Iris pigment epithelial cell (primary cell): ENCODE measurements around the gene CNTN6.

ENCODE experiments used
- DNase-seq: peaks from one replicate; pipeline ENCODE4 v3.0.0-alpha.2; 2011; ENCODE audit warnings: low read depth

The CNTN6 gene

DNA sequence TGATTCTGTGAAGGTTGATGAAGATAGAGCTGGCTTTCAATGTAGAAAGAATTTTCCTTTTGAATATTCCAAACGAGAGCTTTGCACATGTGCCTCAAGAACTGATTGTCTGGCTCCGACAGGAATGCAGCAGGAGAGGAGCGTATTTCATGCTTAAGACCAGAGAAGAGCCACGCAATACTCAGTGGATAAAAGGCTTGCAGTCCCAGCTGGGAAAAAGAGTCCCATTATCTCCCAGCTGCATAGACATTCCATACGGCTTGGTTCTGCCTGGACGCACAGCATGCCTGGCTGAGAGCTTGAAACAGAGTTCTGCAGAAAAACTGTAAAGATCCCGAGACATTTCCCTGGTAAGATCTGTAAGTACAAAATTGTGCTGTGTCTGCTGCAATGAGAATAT lies at the start of gene CNTN6:
Gene CNTN6, plus strand, starts transcription at position 254 of the 400 bp plus-strand sequence. CDS start 54,985 bp downstream, outside the sequence.
- peak; percentile 3 for DNase-seq

DNA sequence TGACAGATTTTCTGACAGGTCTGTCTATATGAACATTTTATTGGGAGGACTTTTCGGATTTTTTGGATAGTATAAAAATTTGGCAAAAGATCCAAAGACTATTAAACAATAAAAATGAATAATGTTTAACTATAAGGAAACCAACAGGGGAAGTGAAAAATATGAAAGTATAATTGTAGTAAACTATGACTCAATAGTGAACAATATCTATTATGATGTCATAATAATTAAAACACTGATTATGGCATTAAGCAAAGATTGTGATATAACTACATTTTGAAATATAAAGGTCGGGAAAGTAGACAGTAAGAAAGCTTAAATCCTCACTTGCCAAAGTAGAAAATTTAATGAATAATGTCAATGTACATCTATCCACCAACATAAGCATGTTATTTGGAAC lies 44.3 kb upstream of the CNTN6 start:
- DNase-seq, result no peak

DNA sequence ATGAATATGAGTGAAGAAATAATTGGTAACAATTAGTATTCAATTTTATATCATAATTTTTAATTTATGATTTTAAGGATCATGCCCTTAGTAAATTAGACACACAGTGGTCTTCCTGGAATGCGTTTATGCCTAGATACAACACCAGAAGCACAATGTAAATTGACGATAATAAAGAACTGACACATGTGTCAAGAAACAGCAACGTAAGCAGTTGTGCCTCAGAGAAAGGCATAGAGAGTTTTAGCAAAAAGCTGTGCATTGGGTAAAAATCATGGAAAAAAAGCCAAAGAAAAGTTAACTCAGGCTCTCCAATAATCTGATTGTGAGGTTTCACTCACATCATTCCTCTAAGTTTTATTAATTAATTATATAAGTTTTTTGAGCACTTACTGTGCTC lies 37.0 kb upstream of the CNTN6 start:
- DNase-seq, result no peak

DNA sequence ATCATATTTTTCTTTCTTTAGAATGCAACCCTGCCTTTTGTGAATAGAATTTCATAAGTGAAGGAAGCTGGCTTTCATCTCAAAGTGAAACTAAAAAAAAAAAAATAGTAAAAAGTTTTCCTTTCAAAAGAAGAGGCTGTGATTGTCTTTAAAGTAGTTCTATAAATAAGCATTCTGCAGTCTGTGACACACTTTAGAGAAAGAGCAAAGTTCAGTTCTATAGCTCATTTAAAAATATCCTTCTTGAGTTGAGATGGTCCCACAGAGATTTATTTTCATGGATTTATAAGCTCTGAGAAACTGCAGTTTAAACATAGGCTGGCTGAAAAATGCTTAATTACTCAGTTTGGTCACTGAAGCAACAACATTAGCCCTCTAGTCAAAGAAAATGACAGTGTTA lies 36.1 kb upstream of the CNTN6 start:
- no peak for DNase-seq

DNA sequence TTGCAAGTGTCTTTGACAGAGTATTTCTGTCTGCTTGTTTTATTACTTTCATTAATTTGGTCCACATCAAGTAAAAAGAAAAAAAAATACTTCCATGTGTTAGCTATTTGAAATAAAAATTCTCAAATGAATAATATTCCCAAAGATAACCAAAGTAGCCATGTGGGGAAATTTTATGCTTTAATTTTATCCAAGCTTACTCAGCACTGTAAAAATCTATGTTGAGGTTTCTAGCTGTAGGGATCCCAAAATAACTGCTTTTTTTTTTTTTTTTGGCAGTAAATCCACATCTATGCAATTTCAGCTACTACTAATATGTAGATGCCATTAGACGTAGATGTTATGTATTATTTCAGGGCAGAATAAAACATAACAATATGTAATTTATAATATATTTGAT lies 35.4 kb upstream of the CNTN6 start:
- DNase-seq, result no peak

DNA sequence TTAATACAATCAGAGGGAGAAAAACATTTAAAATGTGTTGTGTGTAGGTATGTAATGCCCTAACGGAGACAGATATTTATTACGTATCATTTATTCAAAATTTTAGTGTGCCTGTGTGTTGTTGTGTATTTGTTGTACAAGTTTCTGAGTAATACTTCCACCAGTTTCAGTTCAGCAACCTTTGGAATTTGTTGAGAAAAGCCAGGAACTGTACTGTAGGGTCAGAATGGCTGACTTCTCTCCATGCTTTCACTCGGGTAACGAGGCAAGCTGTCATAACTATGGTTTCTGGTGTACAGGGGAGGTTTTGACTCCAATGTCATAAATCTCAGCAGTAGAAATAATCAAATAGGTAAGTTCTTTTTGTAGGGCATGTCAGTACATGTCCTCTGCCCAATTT lies 23.8 kb upstream of the CNTN6 start:
- DNase-seq, result no peak

DNA sequence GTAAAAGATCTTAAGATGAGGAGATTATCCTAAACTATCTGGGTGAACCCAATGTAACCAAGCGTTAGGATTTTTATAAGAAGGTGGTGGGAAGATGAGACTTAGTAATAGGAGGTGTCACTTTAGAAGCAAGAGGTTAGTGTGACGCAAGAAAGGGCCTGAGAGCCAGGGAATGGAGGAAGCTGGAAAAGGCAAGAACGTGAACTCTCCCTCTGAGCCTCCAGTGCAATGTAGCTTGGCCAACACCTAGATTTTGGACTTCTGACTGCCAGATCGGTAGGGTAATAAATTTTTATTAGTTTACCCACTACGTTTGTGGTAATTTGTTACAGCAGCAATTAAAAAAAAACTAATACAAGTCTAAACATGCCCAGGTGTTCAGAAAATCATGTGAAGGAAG lies 20.8 kb upstream of the CNTN6 start:
- DNase-seq, result no peak

DNA sequence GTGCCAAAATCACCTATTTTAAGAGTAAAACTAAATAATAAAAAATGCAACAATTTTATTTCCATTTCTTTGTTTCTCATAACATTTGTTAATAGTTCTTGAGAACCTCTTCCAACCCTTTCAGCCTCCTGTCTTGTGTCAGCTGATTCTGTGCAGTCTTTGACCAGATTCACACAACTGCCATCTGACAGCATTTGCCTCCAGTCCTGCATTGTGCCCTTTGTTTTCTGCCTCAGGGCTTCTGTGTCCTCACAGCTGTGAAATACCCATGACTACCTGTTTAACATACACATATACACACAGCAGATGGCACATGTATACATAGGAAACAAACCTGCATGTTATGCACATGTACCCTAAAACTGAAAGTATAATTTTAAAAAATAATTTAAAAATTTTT lies 13.2 kb upstream of the CNTN6 start:
- no peak for DNase-seq

DNA sequence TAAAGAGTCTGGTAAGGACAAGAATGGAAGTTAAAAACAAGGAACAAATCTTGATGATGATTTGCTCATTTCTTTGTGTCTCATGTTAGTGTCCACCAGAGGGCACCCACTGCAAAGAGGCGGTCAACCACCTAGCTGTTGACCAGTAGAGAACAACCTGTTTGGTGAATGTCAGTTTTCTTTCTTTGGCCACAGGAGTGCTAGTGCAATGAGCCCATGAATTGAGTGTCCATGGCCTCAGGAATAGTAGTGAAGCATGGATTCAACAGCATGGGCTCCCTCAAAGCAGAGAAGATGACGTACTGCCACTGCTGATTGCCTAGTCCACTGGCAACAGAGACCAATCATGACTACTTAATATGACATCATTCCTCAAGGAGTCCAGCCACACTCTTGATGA lies 10.7 kb upstream of the CNTN6 start:
- DNase-seq, result peak; percentile 47

DNA sequence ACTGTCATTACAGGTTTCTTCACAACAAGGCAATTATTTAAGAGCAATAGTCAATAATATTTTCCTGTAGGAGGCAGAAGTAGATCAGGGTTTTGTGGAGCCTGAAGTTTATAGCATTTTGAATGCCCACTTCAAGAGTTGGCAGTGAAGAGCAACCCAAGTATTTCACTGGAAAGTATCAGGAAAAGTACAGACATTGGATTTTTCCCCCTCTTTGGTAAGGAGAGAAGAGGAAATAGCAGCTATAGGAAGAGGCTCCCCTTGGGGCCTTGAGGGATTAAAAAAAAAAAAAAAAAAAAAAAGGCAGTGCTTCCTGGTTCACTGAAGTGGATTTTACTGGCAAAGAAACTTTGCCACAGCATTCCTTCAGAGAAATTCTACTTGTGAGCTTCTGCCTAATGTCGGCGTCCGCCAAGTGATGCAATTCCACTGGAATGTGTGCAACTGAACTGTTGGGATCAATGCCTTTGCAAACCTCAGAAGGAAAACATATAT lies 5.7 kb upstream of the CNTN6 start:
- DNase-seq, result peak; percentile 77

DNA sequence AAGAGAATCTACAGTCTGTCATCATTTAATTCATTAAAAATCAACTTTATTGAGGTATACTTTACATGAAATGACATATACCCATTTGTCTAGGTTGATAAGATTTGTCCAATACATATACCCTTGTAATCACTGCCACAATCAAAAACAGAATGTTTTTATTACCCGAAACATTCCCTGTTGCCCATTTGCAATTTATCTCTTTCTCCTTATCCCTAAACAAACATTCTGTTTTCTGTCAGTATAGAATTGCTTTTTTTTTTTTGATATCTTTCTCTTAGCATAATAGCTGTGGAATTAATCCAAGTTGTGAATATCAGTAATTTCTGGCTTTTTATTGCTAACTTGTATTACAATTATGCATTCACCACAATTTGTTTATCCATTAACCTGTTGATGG lies 4.3 kb upstream of the CNTN6 start:
- no peak for DNase-seq

DNA sequence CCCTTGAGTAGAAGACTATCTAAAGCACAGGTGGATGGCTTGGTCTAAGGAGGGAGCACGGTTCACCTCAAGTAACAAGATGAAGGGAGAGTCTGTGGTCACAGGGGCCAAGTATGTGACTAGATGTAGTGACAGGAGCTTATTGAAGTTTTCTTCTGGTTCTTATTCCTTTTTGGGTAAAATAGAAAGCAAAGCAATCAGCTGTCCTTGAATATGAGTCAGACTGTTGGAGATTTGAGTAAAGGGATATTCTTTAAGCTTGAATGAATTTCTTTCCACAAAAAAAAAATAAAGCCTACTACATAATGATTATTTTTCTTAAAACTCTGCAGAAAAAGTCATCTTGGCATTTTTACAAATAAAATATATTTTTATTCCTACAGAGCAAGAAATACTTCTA lies 1.5 kb upstream of the CNTN6 start:
- no peak for DNase-seq

DNA sequence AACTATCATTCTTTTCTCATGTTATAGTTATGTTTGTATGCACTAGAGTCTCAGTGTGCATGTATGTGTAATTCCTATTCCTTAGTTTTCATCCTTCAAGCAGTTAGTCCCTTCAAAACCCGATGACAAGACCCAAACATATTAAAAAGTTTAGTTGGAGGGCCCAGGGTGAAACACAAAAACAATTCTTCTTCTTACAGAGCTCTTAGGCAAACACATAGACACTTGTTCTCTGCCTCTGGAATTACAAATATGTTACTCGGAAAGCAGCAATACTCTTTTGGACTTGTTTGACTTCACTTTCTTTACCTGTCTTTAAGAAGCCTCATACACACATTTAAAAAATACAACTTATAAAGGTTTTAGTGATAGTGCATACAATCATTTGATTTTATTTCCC lies 763 bp upstream of the CNTN6 start:
- DNase-seq, result no peak

DNA sequence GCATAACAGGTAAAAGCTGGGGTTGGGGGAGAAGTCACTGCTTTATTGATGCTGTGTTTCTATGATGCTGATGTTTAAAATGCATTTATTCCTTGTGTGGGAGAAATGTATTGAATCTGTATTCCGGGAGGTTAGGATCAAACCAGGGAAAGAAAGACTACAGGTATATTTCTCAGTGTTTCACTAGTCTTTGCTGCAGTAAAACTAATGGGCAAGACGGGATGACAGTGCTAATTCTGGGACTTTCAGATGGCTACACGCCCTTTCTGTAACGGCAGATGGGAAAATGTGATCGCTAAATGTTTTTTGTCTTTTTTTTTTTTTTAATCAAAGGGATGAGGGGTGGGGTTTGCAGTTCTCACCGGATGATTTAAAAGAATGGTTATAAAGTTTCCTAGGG lies 393 bp downstream of the CNTN6 start:
- DNase-seq, result no peak

DNA sequence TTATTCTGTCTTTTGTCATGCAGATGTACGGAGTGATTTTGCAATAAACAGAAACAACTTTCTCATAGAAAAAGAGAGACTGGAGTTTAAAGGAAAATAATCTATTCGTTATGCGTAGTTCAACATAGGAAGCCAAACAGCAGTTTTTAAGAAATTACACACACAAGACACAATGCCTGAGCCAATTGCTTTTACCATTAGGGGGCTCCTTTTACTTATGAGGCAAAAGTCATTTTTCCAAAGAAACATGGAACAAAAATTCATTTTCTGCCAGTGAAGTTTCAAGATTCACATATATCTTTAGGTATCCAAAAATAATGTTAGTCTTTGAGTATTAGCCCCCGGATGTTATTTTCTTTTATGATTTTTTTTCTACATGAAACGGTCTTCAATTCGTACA lies 10.7 kb downstream of the CNTN6 start:
- no peak for DNase-seq

DNA sequence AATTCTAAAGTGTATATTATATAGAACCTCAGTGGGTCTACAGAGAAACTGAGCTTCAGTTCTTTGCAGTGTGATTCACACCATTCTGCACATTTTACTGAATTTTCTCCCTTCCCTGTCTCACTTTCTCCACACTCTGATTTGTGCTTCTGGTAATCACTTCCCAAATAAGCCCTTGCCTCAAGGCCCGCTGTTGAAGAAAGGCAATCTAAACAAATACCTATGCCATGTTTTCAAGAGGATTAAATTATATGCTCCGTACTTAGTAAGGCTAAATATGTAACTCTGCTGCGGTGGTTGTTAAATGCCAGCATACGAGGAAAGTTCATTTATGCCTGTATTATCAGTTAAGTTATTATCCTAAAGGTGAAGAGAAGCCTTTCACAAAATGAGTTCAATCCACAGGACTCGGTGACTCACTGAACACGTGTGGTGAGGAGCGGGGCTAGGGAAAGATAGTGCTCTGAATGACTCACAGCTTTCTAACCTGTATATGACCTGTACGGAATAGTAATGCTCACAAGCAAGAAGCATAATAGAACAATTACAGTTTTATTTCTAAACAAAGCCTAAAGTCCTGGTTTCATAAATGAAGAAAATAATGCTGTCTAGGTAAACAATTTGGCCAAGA lies 25.1 kb downstream of the CNTN6 start:
- DNase-seq, result peak; percentile 69

DNA sequence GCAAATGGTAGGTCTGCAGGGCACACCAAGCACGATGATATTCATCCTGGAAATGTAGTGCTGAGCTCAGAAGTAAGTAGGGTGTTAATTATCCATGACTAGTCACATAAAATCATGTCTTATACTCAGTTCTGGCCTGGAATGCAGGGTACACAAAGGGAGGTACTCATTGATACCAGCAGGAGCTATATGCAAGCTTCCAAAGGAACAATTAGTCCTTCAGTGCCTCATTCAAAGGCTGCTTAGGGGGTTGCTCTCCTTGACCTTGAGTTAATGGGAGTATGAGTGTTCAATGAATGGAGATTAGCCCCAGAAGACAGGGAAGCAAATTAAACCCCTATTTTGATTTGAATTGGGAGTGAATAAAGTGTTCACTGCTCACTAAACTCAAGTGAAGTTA lies 38.3 kb downstream of the CNTN6 start:
- DNase-seq, result no peak

DNA sequence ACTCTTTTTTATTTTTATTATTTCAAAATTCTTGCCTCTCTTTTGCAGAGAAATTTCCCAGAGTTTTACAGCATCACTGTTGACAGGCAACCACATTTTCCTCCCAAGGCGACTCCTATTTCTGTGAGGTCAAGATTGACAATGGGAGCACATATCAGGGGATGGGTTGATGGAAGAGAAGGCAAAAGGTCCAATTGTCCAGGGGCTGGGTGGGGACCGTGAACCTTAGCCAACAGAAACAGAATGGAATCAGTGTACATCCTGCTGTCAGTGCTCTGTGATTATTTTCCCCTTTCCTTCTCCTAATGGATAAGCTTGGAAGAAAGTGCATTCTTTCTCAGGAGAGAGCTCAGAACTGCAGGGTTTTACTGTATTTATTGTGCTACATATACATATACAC lies 42.4 kb downstream of the CNTN6 start:
- no peak for DNase-seq

DNA sequence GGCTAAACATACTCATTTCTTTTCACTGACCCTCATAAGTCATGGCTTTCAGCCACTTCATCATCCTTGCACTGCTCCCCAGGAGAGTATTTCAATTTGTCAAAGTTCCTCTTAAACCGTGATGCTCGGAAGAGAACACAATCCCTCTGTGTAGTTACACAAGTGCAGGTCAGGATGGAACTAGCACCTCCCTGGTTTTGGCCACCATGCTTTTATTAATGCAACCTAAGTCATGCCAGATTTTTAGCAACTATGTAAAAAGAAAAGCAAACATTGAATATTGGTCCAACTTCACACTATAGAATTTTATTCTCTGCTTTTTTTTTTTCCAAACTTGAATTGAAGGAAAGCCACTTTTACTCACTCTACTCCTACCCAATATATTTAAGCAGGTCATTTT lies 45.2 kb downstream of the CNTN6 start:
- DNase-seq, result no peak

DNA sequence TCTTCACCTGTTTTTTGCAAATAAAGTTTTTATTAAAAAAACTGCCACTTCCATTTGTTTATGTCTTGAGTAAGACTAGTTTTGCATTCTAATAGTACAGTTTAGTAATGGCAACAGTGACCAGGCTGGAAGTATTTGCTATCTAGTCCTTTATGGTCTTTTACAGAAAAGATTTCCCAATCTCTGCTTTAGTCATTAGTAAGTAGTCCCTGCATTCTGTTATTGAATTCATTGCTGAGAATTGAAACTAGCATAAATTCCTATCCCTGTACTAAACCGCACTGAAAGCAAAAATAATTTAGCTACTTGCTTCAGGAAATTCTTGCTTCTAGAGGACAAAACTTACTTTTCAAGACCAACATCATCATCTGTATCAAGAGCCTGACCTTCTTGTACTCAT lies 46.2 kb downstream of the CNTN6 start:
- DNase-seq, result no peak

DNA sequence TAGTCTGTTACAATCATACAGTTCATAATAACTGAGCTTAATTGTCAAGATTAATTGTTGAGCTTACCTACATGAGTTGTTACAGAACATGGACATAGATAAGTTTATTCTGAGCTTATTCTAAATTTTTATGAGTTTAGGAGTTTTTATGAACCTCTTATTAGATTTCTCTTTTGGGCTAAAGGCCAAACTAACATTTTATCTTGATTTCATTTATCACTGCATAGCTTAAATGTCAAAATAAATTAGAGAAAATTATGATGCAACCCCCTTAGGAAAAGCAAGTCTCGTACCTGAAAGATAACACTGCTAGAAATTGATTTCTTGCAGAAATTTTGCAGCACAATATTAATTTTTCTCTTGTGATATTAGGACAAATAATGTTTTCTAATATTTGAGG lies 54.5 kb downstream of the CNTN6 start:
- no peak for DNase-seq

DNA sequence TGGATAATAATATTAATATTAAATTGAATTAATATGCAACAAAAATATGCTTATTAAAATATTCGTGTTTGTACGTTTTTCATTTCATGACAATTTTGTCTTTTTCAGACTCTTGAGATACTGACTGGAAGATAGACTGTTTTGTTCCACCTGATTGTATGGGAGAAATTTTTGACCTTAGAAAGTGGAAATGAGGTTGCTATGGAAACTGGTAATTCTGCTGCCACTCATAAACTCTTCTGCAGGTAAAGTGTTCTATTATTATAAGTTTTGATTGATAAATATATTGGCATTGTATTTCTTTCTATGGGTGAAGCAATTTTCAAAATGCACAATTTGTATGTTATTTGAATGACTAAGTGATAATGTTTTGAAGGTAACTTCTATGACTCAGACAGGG lies 55.0 kb downstream of the CNTN6 start:
- no peak for DNase-seq

DNA sequence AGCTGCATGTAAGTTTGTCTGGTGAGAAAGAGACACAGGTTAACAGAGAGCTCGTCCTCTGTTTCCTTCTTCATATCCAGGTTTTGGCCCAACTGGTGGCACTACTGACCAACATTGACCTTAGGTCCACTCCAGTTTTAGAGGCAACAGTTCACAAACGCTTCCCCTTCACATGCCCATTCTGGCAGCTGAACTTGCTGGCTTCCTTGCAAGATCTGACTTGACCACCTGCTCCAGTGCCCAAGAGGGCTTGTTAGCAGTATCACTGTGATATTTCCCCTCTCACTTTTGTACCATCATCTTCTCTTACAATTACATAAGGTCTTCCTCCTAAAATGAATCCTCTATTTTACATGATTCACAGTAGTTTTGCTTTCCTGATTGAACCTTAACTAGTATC lies 71.3 kb downstream of the CNTN6 start:
- DNase-seq, result no peak

DNA sequence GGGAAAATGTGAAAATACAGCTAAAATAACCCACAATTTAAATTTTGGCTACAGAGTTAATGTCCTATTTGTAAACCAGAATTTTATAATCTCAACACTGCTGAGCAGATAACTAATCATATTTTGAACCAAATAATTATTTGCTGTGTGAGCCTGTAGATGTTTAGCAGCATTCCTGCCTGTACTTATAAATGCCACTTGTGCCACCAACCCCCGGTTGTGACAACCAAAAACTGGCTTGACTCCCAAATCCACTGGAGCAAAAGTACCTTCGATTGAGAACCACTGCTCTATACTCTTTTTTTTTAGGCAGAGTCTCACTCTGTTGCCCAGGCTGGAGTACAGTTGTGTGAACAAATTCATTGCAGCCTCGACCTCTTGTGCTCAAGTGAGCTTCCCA lies 78.5 kb downstream of the CNTN6 start:
- no peak for DNase-seq

DNA sequence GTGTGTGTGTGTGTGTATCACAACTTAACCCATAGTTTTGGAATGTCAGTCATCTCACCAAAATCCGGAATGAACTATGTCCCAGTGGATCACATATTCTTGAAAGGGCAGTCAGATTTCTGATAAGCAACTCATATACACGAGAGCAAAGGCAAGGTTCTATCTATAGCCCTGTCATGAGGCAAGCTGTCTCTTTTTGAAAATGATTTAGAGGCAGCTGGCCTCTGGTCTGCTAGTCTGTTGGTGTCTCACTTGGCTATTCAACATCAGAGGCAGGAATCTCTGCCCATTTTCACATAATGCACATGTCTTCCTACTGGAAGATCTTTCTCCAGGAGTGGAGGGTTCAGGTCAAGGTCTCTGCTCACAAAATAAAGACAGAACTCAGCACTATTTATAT lies 79.8 kb downstream of the CNTN6 start:
- DNase-seq, result no peak
